GM12873 (cell line): ENCODE measurements around the gene SFRP4.
A peak's percentile ranks its signal among the peaks of the same experiment; 100 is the strongest.

Experiments
- CTCF ChIP-seq: IDR thresholded peaks from 2 replicates; pipeline ENCODE4 v1.5.1; 2012; ENCODE audit warnings: low read depth, mild to moderate bottlenecking, moderate library complexity, low read length, control low read depth; ENCODE audit not compliant: insufficient read depth; ENCODE audit errors: missing control alignments

The SFRP4 gene

GRCh38 chr7:37916673-37917660 is at the start of gene SFRP4:
Gene SFRP4, minus strand, starts transcription at chr7:37916817. Its CDS starts 280 bp downstream, at chr7:37916537.
- peak; percentile 73 for TF ChIP-seq CTCF

- TF ChIP-seq CTCF: no peak
Measured at GRCh38 chr7:37964196-37964595, 47.6 kb upstream of the SFRP4 start.

DNA sequence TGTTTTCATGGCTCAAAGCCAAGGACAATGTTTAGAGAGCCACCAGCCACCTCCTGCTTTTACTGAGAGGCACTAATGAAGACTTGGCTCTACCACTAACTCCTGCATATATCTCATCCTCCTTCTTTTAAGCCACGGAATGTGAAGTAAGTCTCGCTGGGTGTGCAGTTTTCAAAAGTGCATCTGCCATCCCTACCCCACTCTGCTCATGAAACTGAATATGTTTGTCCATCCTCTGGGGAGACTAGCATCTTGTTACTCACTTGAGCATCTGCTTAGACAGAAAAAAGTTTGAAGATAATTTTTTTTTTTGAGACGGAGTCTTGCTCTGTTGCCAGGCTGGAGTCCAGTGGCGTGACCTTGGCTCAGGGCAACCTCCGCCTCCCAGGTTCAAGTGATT is 44.6 kb upstream of the SFRP4 start:
- no peak for TF ChIP-seq CTCF

GRCh38 chr7:37960483-37960882 is 43.9 kb upstream of the SFRP4 start:
- TF ChIP-seq CTCF: no peak

DNA sequence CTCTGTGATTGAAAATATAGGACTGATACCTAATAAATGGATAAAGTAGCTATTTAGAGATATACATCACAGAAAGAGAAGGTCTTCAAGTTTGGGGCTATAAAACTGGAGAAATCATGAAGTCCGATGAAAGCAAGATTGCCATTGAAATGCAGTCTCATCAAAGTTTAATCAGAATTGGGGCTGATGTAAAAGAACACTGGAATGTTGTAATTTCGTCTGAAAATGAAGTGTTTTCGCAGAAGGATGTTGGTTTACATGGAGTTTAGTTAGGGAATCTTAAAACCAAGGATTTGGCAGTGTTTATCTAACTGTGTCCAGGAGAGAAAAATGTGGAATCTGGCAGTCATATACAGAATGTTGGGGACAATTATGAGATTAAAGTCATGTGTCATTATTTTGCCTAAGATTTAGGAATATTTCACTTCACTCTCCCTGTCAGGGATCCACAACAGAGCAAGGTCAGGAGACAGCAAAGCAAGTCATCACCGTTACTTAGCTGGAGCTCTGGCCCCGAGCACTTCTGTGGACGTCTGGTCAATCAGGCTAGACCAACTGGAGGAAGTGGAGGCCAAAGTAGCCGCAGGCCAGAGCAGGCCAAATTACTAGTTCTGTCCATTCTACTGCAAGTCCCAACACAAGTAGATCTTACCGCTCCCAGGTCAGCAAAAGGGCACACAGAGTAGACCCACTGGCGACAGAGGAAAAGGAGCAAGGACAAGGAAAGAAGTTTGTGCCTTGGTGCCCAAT is 40.8 kb upstream of the SFRP4 start:
- no peak for TF ChIP-seq CTCF

DNA sequence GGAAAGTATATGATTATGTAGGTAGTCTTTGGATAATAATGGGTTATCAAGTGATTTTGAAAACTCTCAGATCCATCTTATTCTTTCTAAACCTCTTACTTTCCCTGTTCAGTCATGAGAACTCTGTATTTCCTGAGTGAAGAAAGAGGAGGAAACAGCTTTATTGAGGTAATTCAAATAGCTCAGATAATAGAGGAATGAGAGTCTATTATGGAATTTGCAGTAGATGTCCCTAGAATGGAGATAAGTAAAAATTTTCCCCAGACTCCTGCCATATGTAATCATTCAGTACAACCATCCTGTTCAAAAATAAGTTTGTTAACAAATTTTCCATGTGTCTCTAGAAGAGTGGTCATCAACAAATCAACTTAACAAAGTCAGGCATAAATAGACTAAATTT is 40.2 kb upstream of the SFRP4 start:
- no peak for TF ChIP-seq CTCF

DNA sequence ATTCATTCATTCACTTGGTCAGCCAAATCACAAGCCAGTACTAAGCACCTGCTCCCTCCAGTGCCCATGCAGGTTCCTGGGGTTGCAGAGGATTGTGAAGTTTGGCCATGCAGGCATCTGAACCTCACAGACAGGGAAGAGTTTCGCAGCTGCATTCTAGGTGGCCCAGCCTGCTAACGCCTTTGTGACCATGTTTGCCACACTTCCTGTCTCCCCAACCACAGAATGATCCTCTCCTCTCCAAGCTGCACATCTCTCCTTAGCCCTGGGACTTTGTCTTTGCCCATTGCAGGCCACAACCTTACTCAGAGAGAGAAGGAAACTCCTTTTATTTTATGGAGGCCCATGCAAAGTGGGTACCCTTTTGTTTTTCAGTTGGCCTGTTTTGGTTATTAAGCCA is 35.6 kb upstream of the SFRP4 start:
- TF ChIP-seq CTCF: no peak
